GM12878 (cell line): ENCODE data around the gene TDRD3.

Experiments
- HCFC1 ChIP-seq: fragments of 150-350 bp; IDR thresholded peaks from 2 replicates; pipeline ENCODE4 v1.6.1; 2014; ENCODE audit warnings: low read length
- POLR2A ChIP-seq: IDR thresholded peaks from 2 replicates; pipeline ENCODE4 v1.6.1; 2011; ENCODE audit warnings: low read depth, mild to moderate bottlenecking, low read length
- TF ChIP-seq, protein P1 (sequence below), 3 experiments: IDR thresholded peaks in 2 of 3; conservative IDR thresholded peaks in 1 of 3; 2 replicates each; pipeline ENCODE4 v1.5.1; 2011; ENCODE audit warnings: low read depth in 3 of 3, low read length in 3 of 3, mild to moderate bottlenecking in 3 of 3, control low read depth in 2 of 3, moderate library complexity in 2 of 3, inconsistent platforms in 1 of 3, mixed read lengths in 1 of 3; ENCODE audit not compliant: control insufficient read depth in 2 of 3, insufficient read depth in 1 of 3; ENCODE audit errors: extremely low read depth in 1 of 3
- TF ChIP-seq, protein P2 (sequence below): IDR thresholded peaks from 2 replicates; pipeline ENCODE4 v1.6.1; 2011; ENCODE audit warnings: borderline replicate concordance, low read depth, mild to moderate bottlenecking, moderate library complexity, mixed read lengths, low read length; ENCODE audit not compliant: insufficient read depth; ENCODE audit errors: extremely low read length
- TF ChIP-seq, protein P3 (sequence below): fragments of 450-650 bp; IDR thresholded peaks from 2 replicates; pipeline ENCODE4 v1.6.1; 2017; ENCODE audit warnings: mild to moderate bottlenecking

DNA sequence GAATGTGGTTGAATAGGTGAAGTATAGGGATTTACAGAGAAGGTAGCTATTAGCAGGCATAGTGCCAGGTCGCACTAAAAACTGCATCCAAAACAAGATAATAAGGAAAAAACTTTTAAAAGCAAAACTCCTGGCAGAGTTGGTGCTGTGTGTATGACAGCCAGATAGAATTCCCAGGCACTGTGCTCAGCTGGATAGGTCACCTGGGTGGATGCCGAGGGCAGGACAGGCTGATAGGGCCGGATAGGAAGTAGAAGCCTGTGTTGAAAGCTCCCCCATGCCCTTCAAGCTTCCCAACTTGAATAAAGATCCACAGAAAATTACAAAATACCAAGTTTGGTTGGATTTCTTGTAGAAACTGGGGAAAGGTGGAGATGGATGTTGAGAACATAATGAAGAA, 48.9 kb upstream of the TDRD3 start:
- TF ChIP-seq, protein P1, sequence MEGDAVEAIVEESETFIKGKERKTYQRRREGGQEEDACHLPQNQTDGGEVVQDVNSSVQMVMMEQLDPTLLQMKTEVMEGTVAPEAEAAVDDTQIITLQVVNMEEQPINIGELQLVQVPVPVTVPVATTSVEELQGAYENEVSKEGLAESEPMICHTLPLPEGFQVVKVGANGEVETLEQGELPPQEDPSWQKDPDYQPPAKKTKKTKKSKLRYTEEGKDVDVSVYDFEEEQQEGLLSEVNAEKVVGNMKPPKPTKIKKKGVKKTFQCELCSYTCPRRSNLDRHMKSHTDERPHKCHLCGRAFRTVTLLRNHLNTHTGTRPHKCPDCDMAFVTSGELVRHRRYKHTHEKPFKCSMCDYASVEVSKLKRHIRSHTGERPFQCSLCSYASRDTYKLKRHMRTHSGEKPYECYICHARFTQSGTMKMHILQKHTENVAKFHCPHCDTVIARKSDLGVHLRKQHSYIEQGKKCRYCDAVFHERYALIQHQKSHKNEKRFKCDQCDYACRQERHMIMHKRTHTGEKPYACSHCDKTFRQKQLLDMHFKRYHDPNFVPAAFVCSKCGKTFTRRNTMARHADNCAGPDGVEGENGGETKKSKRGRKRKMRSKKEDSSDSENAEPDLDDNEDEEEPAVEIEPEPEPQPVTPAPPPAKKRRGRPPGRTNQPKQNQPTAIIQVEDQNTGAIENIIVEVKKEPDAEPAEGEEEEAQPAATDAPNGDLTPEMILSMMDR (IDR thresholded peaks at IDR 0.05 in 2 of 3, conservative IDR thresholded peaks at IDR 0.05 in 1 of 3; ENCODE audit: control insufficient read depth in 2 of 3, extremely low read depth in 1 of 3, insufficient read depth in 1 of 3, low read depth in 3 of 3, low read length in 3 of 3): no peak
- TF ChIP-seq POLR2A (no peak), HCFC1 (no peak)
- TF ChIP-seq, protein P2, sequence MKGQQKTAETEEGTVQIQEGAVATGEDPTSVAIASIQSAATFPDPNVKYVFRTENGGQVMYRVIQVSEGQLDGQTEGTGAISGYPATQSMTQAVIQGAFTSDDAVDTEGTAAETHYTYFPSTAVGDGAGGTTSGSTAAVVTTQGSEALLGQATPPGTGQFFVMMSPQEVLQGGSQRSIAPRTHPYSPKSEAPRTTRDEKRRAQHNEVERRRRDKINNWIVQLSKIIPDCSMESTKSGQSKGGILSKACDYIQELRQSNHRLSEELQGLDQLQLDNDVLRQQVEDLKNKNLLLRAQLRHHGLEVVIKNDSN: no peak
- TF ChIP-seq, protein P3, sequence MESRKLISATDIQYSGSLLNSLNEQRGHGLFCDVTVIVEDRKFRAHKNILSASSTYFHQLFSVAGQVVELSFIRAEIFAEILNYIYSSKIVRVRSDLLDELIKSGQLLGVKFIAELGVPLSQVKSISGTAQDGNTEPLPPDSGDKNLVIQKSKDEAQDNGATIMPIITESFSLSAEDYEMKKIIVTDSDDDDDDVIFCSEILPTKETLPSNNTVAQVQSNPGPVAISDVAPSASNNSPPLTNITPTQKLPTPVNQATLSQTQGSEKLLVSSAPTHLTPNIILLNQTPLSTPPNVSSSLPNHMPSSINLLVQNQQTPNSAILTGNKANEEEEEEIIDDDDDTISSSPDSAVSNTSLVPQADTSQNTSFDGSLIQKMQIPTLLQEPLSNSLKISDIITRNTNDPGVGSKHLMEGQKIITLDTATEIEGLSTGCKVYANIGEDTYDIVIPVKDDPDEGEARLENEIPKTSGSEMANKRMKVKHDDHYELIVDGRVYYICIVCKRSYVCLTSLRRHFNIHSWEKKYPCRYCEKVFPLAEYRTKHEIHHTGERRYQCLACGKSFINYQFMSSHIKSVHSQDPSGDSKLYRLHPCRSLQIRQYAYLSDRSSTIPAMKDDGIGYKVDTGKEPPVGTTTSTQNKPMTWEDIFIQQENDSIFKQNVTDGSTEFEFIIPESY: no peak
